Ascending aorta (tissue), 2 donors: Measurements from ENCODE around the gene MORN3. TPM values are rescaled to one million over a fixed set of nuclear protein-coding genes. Genes with fewer than 3 reads are reported as not detected.
"Not testable (repeated sequence)": the region's sequence is repeated elsewhere in the genome, so short reads cannot be mapped to it uniquely, and the experiment has no call there.

ENCODE experiments used
- DNase-seq, 2 donors: peaks; one replicate each; pipeline ENCODE4 v3.0.0-alpha.2; 2019; ENCODE audit warnings: low spot score in 2 of 2
- H3K27ac ChIP-seq, 2 donors: fragments of 200-600 bp; sonication (generic); one replicate each; pipeline ENCODE4 v1.5.1; 2016 to 2017; ENCODE audit warnings: mild to moderate bottlenecking in 1 of 2
- H3K27me3 ChIP-seq: fragments of 200-600 bp; sonication (generic); one replicate; pipeline ENCODE4 v1.5.1; 2017
- H3K36me3 ChIP-seq, 2 donors: fragments of 200-600 bp; sonication (generic); one replicate each; pipeline ENCODE4 v1.5.1; 2016
- H3K4me1 ChIP-seq, 2 donors: fragments of 200-600 bp; sonication (generic); one replicate each; pipeline ENCODE4 v1.5.1; 2016 to 2017; ENCODE audit warnings: mild to moderate bottlenecking in 1 of 2
- H3K4me3 ChIP-seq, 2 donors: fragments of 200-600 bp; sonication (generic); one replicate each; pipeline ENCODE4 v1.5.1; 2016 to 2017; ENCODE audit warnings: mild to moderate bottlenecking in 1 of 2
- H3K9me3 ChIP-seq, 2 donors: fragments of 200-600 bp; sonication (generic); one replicate each; pipeline ENCODE4 v1.5.1; 2016
- CTCF ChIP-seq, 3 experiments: fragments of 200-600 bp in 2 of 3; fragments of 450-650 bp in 1 of 3; sonication (generic) in 2 of 3; IDR thresholded peaks; one replicate each; pipeline ENCODE4 v1.5.1; 2016 to 2019; ENCODE audit warnings: antibody characterized with exemption in 3 of 3, mild to moderate bottlenecking in 1 of 3, moderate library complexity in 1 of 3
- intact Hi-C: fragments of 100-400 bp; cut with DNase I; formaldehyde crosslinking; loops from one replicate; pipeline ENCODE4 v1.15.1; 2023
- total RNA-seq: library from RNA; depleted of rRNA; stranded (reverse); fragments of >200 nt; gene quantifications from one replicate; pipeline ENCODE4 v1.1.0, GENCODE V29; 2016

Gene MORN3
- total RNA-seq, 1 donor from 2014 or later: not detected

GRCh38 chr12:121713257-121713777 is 43.9 kb upstream of the MORN3 start:
- Histone ChIP-seq H3K4me1 (peaks cover 6 to 16% of the 10 kb centered on the region in 2 donors), H3K36me3 (no peaks in the 10 kb centered on the region), H3K4me3 (peak overlapping the region; percentile 93 to 99), H3K9me3 (no peaks in the 10 kb centered on the region), H3K27ac (peak overlapping the region; percentile 68 to 80), H3K27me3 (no peaks in the 10 kb centered on the region)
- TF ChIP-seq CTCF (IDR thresholded peaks at IDR 0.05): no peak
- intact Hi-C loops: loop anchor here (2.0 kb wide), 3 partner anchors 27 to 55 kb away; no protein-coding TSS in a partner anchor
- DNase-seq: peak in 1 of 2 donors; percentile 70

- Histone ChIP-seq H3K27ac (peak within 1 kb of the TSS; percentile 80 to 93), H3K4me1 (peaks cover 6 to 16% of the 10 kb centered on the region in 2 donors), H3K9me3 (no peaks in the 10 kb centered on the region), H3K27me3 (no peaks in the 10 kb centered on the region), H3K36me3 (no peaks in the 10 kb centered on the region), H3K4me3 (peak within 1 kb of the TSS; percentile 93 to 99)
- intact Hi-C loops: loop anchor here (2.0 kb wide), 3 partner anchors 26 to 56 kb away; no protein-coding TSS in a partner anchor
- no peak for TF ChIP-seq CTCF (IDR thresholded peaks at IDR 0.05)
- peak; percentile 39 to 88 for DNase-seq
These were observed 43.2 kb upstream of the MORN3 start, which contains the start of gene TMEM120B for GRCh38 chr12:121712461-121713256. Gene TMEM120B, plus strand, starts transcription at chr12:121712752. Its CDS starts 144 bp downstream, at chr12:121712896.

- no peak for TF ChIP-seq CTCF (IDR thresholded peaks at IDR 0.05)
- H3K27me3 ChIP-seq: no peaks in the 10 kb centered on the region
- peaks cover 6 to 16% of the 10 kb centered on the region in 2 donors for H3K4me1 ChIP-seq
These were observed 42.7 kb upstream of the MORN3 start for GRCh38 chr12:121712190-121712460.

GRCh38 chr12:121711361-121712189 is 42.1 kb upstream of the MORN3 start:
- TF ChIP-seq CTCF (IDR thresholded peaks at IDR 0.05): no peak
- DNase-seq: peak in 1 of 2 donors; percentile 70
- Histone ChIP-seq H3K4me1 (peaks cover 6 to 16% of the 10 kb centered on the region in 2 donors), H3K36me3 (no peaks in the 10 kb centered on the region), H3K4me3 (peak overlapping the region; percentile 93 to 99), H3K27me3 (no peaks in the 10 kb centered on the region), H3K9me3 (no peaks in the 10 kb centered on the region), H3K27ac (peak overlapping the region; percentile 80 to 93)
- intact Hi-C loops: loop anchor here (2.0 kb wide), 3 partner anchors 25 to 57 kb away; no protein-coding TSS in a partner anchor

More at GRCh38 chr12:121712190-121712460, 42.7 kb upstream of the MORN3 start:
- Histone ChIP-seq H3K27ac (peak overlapping the region; percentile 80 to 93), H3K4me3 (peak overlapping the region; percentile 93 to 99), H3K9me3 (no peaks in the 10 kb centered on the region), H3K36me3 (no peaks in the 10 kb centered on the region)
- DNase-seq: peak in 1 of 2 donors; percentile 71
- intact Hi-C loops: loop anchor here (2.0 kb wide), 3 partner anchors 25 to 57 kb away; no protein-coding TSS in a partner anchor

- Histone ChIP-seq H3K4me3 (no peak overlapping the region), H3K27me3 (no peaks in the 10 kb centered on the region), H3K4me1 (peaks cover 6 to 16% of the 10 kb centered on the region in 2 donors), H3K9me3 (no peaks in the 10 kb centered on the region), H3K27ac (no peak overlapping the region), H3K36me3 (no peaks in the 10 kb centered on the region)
- DNase-seq: no peak
- TF ChIP-seq CTCF (IDR thresholded peaks at IDR 0.05): no peak
- intact Hi-C loops: no loop called here
These were observed 40.1 kb upstream of the MORN3 start for GRCh38 chr12:121709478-121709961.

GRCh38 chr12:121709064-121709424 is 39.6 kb upstream of the MORN3 start:
- H3K36me3 ChIP-seq, H3K9me3 ChIP-seq, H3K27me3 ChIP-seq, intact Hi-C loops, DNase-seq, H3K27ac ChIP-seq, H3K4me3 ChIP-seq: not testable (repeated sequence)
- H3K4me1 ChIP-seq: peaks cover 6 to 16% of the 10 kb centered on the region in 2 donors
